ENCODE results near the gene WRAP73.

Gene WRAP73

GRCh38 chr1:3611170-3612019 is 38.5 kb downstream of the WRAP73 start, which contains the start of gene MEGF6:
TSS of gene MEGF6 (minus strand) at chr1:3611508. CDS start at chr1:3611268, 240 bp downstream.
- FAIRE-seq (no peak), DNase-seq (ENCODE audit: insufficient read length) (no peak)
- TF ChIP-seq POLR2AphosphoS5 (IDR thresholded peaks at IDR 0.05; ENCODE audit: low read depth, low read length) (no peak), TAF1 (IDR thresholded peaks at IDR 0.05; ENCODE audit: borderline replicate concordance, low read depth, low read length) (no peak), POLR2A (IDR thresholded peaks at IDR 0.05; ENCODE audit: low read depth, low read length) (no peak)

- TF ChIP-seq POLR2A (IDR thresholded peaks at IDR 0.05; ENCODE audit: low read depth, low read length), result no peak
- no peak for TF ChIP-seq POLR2AphosphoS5 (IDR thresholded peaks at IDR 0.05; ENCODE audit: low read depth, low read length)
- TF ChIP-seq TAF1 (IDR thresholded peaks at IDR 0.05; ENCODE audit: borderline replicate concordance, low read depth, low read length), result no peak
- no peak for FAIRE-seq
- DNase-seq (ENCODE audit: insufficient read length), result no peak
These were observed 39.3 kb downstream of the WRAP73 start for GRCh38 chr1:3610527-3611169.

GRCh38 chr1:3609769-3610526 is 40.0 kb downstream of the WRAP73 start:
- no peak for TF ChIP-seq POLR2AphosphoS5 (IDR thresholded peaks at IDR 0.05; ENCODE audit: low read depth, low read length)
- TF ChIP-seq TAF1 (IDR thresholded peaks at IDR 0.05; ENCODE audit: borderline replicate concordance, low read depth, low read length), result no peak
- TF ChIP-seq POLR2A (IDR thresholded peaks at IDR 0.05; ENCODE audit: low read depth, low read length), result no peak
- DNase-seq (ENCODE audit: insufficient read length) (no peak), FAIRE-seq (no peak)

GRCh38 chr1:3609016-3609768 is 40.7 kb downstream of the WRAP73 start:
- TF ChIP-seq POLR2A (IDR thresholded peaks at IDR 0.05; ENCODE audit: low read depth, low read length), result no peak
- no peak for DNase-seq (ENCODE audit: insufficient read length)
- no peak for FAIRE-seq

GRCh38 chr1:3608154-3608553 is 41.7 kb downstream of the WRAP73 start:
- DNase-seq (ENCODE audit: insufficient read length) (no peak), FAIRE-seq (no peak)
- TF ChIP-seq POLR2AphosphoS5 (IDR thresholded peaks at IDR 0.05; ENCODE audit: low read depth, low read length) (no peak), POLR2A (IDR thresholded peaks at IDR 0.05; ENCODE audit: low read depth, low read length) (no peak), TAF1 (IDR thresholded peaks at IDR 0.05; ENCODE audit: borderline replicate concordance, low read depth, low read length) (no peak)

GRCh38 chr1:3607703-3608065 is 42.2 kb downstream of the WRAP73 start:
- FAIRE-seq (no peak), DNase-seq (ENCODE audit: insufficient read length) (no peak)
- TF ChIP-seq TAF1 (IDR thresholded peaks at IDR 0.05; ENCODE audit: borderline replicate concordance, low read depth, low read length) (no peak), POLR2AphosphoS5 (IDR thresholded peaks at IDR 0.05; ENCODE audit: low read depth, low read length) (no peak), POLR2A (IDR thresholded peaks at IDR 0.05; ENCODE audit: low read depth, low read length) (no peak)

GRCh38 chr1:3606779-3607702 is 42.9 kb downstream of the WRAP73 start:
- DNase-seq (ENCODE audit: insufficient read length), result no peak
- no peak for TF ChIP-seq POLR2A (IDR thresholded peaks at IDR 0.05; ENCODE audit: low read depth, low read length)
- TF ChIP-seq TAF1 (IDR thresholded peaks at IDR 0.05; ENCODE audit: borderline replicate concordance, low read depth, low read length), result no peak
- TF ChIP-seq POLR2AphosphoS5 (IDR thresholded peaks at IDR 0.05; ENCODE audit: low read depth, low read length), result no peak
- FAIRE-seq, result no peak

- no peak for TF ChIP-seq POLR2A (IDR thresholded peaks at IDR 0.05; ENCODE audit: low read depth, low read length)
- TF ChIP-seq TAF1 (IDR thresholded peaks at IDR 0.05; ENCODE audit: borderline replicate concordance, low read depth, low read length), result no peak
- no peak for TF ChIP-seq POLR2AphosphoS5 (IDR thresholded peaks at IDR 0.05; ENCODE audit: low read depth, low read length)
- FAIRE-seq, result no peak
- DNase-seq (ENCODE audit: insufficient read length), result no peak
These were observed 44.7 kb downstream of the WRAP73 start for GRCh38 chr1:3604997-3605823.

- DNase-seq (ENCODE audit: insufficient read length), result no peak
- TF ChIP-seq TAF1 (IDR thresholded peaks at IDR 0.05; ENCODE audit: borderline replicate concordance, low read depth, low read length) (no peak), POLR2AphosphoS5 (IDR thresholded peaks at IDR 0.05; ENCODE audit: low read depth, low read length) (no peak), POLR2A (IDR thresholded peaks at IDR 0.05; ENCODE audit: low read depth, low read length) (no peak)
- no peak for FAIRE-seq
These were observed 45.4 kb downstream of the WRAP73 start for GRCh38 chr1:3604468-3604974.
